ENCODE measurements around the gene PRPF40A.

PRPF40A gene

GRCh38 chr2:152650768-152651371 is 66.4 kb downstream of the PRPF40A start:
- H3K4me1 ChIP-seq (ENCODE audit: control insufficient read depth, insufficient read depth, low read length): no peaks in the 10 kb centered on the region
- no peak overlapping the region for H3K27ac ChIP-seq (ENCODE audit: extremely low read depth, low read depth, low read length)
- no peak overlapping the region for H3K4me3 ChIP-seq (ENCODE audit: low read depth, low read length)
- no peaks in the 10 kb centered on the region for H3K9me3 ChIP-seq (ENCODE audit: control insufficient read depth, insufficient read depth, low read depth, low read length)
- TF ChIP-seq ZNF639 (tag by site-specific recombination; IDR thresholded peaks at IDR 0.05) (no peak), ZNF324 (tag by site-specific recombination; IDR thresholded peaks at IDR 0.05) (no peak), ZXDB (tag by site-specific recombination; IDR thresholded peaks at IDR 0.05) (no peak), WT1 (tag by site-specific recombination; IDR thresholded peaks at IDR 0.05) (no peak), ZNF791 (tag by site-specific recombination; IDR thresholded peaks at IDR 0.05) (no peak), ZNF19 (tag by site-specific recombination; IDR thresholded peaks at IDR 0.05; ENCODE audit: low read depth) (no peak), OVOL3 (tag by site-specific recombination; IDR thresholded peaks at IDR 0.05) (no peak)
- peaks cover 31 to 75% of the 10 kb centered on the region in 2 experiments for H3K36me3 ChIP-seq (ENCODE audit: control insufficient read depth in 2 of 2, insufficient read depth in 1 of 2, low read length in 2 of 2)
- CTCF ChIA-PET: no interaction called here
- POLR2A ChIA-PET: no interaction called here

DNA sequence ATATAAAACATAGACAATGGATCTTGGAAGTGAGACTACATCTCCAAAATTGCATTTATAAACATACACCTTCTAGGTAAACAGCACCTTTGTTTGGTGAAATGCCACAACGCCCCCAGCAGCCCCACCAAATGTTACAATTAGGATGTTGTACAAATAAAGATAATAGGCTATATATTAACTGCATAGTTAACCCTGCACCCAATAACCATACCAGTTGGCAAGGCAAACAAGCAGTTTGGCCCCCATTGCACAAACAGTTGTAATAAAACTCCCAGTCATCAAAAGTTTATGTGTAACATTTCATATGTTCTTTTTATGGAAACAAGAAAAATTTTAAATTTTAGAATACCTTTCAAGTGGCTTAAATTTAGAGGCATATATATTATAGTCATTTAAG is 67.3 kb downstream of the PRPF40A start:
- CTCF ChIA-PET: no interaction called here
- Histone ChIP-seq H3K9me3 (ENCODE audit: control insufficient read depth, insufficient read depth, low read depth, low read length) (no peaks in the 10 kb centered on the region), H3K4me1 (ENCODE audit: control insufficient read depth, insufficient read depth, low read length) (no peaks in the 10 kb centered on the region), H3K4me3 (ENCODE audit: low read depth, low read length) (no peak overlapping the region), H3K36me3 (ENCODE audit: control insufficient read depth in 2 of 2, insufficient read depth in 1 of 2, low read length in 2 of 2) (peaks cover 23 to 75% of the 10 kb centered on the region in 2 experiments), H3K27ac (ENCODE audit: extremely low read depth, low read depth, low read length) (no peak overlapping the region)
- POLR2A ChIA-PET: no interaction called here
- TF ChIP-seq EGR2 (tag by site-specific recombination; IDR thresholded peaks at IDR 0.05; ENCODE audit: low read depth) (no peak), KLF8 (tag by site-specific recombination; IDR thresholded peaks at IDR 0.05) (no peak), ZNF76 (tag by site-specific recombination; IDR thresholded peaks at IDR 0.05; ENCODE audit: borderline replicate concordance, low read depth) (no peak), PBX3 (CRISPR knock-in tag; IDR thresholded peaks at IDR 0.05) (no peak), MYNN (tag by site-specific recombination; IDR thresholded peaks at IDR 0.05; ENCODE audit: borderline replicate concordance) (no peak), SCRT1 (tag by site-specific recombination; IDR thresholded peaks at IDR 0.05; ENCODE audit: borderline replicate concordance) (no peak), ZBTB7A (tag by site-specific recombination; IDR thresholded peaks at IDR 0.05; ENCODE audit: low read depth) (no peak), ZNF26 (tag by site-specific recombination; IDR thresholded peaks at IDR 0.05) (no peak), ZNF610 (tag by site-specific recombination; IDR thresholded peaks at IDR 0.05; ENCODE audit: borderline replicate concordance) (no peak), ZBTB20 (tag by site-specific recombination; IDR thresholded peaks at IDR 0.05) (no peak), HIC1 (tag by site-specific recombination; IDR thresholded peaks at IDR 0.05) (no peak), ZNF223 (tag by site-specific recombination; IDR thresholded peaks at IDR 0.05) (no peak), GFI1B (tag by site-specific recombination; IDR thresholded peaks at IDR 0.05) (no peak), ZBTB8A (tag by site-specific recombination; IDR thresholded peaks at IDR 0.05) (no peak)
